Stomach (tissue), 4 donors: ENCODE measurements around the gene TMTC1.

Experiments used
- CTCF ChIP-seq, 7 experiments: fragments of 450-650 bp in 4 of 7; fragments of 200-600 bp in 3 of 7; sonication (generic) in 3 of 7; IDR thresholded peaks; one replicate each; pipeline ENCODE4 v1.5.1; 2016 to 2019; ENCODE audit warnings: antibody characterized with exemption in 7 of 7, control low read depth in 2 of 7, mild to moderate bottlenecking in 1 of 7
- POLR2A ChIP-seq, 4 donors: fragments of 450-650 bp; IDR thresholded peaks; one replicate each; pipeline ENCODE4 v1.6.1; 2016; ENCODE audit warnings: antibody characterized with exemption in 4 of 4, control low read depth in 2 of 4, mild to moderate bottlenecking in 1 of 4, moderate library complexity in 1 of 4
- POLR2AphosphoS5 ChIP-seq, 3 donors: sonication (generic); formaldehyde crosslinking; IDR thresholded peaks; one replicate each; pipeline ENCODE4 v1.6.1; 2016; ENCODE audit warnings: antibody characterized with exemption in 3 of 3

DNA sequence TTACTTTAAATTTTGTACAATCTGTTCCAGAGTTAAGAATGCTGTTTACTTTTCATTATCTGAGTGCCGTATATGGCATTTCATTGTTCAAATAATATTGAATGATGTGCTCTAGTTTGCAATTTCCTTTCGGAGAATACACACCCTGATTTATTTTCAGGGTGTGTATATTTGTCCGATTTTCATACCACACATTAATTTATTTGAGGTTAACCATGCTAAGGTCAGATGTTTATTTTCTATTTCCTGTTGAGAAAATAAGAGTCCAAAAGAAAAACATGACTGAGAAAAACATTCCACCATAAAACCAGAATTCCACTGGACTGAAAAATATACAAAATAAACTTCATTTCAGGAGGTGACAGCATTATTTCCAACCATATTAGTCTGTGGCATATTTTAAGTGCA is 222.1 kb downstream of the TMTC1 start:
- TF ChIP-seq POLR2A (IDR thresholded peaks at IDR 0.05) (no peak), POLR2AphosphoS5 (IDR thresholded peaks at IDR 0.05) (peak in 1 of 3 donors; percentile 42), CTCF (IDR thresholded peaks at IDR 0.05) (no peak)
